Suppressor macrophage treated with lipopolysaccharide for 1 hour (primary cell): ENCODE results near the gene CRBN.

Source experiments
- DNase-seq, 3 donors: peaks; one replicate each; pipeline ENCODE4 v3.0.0-alpha.2; 2020 to 2022

CRBN gene

DNA sequence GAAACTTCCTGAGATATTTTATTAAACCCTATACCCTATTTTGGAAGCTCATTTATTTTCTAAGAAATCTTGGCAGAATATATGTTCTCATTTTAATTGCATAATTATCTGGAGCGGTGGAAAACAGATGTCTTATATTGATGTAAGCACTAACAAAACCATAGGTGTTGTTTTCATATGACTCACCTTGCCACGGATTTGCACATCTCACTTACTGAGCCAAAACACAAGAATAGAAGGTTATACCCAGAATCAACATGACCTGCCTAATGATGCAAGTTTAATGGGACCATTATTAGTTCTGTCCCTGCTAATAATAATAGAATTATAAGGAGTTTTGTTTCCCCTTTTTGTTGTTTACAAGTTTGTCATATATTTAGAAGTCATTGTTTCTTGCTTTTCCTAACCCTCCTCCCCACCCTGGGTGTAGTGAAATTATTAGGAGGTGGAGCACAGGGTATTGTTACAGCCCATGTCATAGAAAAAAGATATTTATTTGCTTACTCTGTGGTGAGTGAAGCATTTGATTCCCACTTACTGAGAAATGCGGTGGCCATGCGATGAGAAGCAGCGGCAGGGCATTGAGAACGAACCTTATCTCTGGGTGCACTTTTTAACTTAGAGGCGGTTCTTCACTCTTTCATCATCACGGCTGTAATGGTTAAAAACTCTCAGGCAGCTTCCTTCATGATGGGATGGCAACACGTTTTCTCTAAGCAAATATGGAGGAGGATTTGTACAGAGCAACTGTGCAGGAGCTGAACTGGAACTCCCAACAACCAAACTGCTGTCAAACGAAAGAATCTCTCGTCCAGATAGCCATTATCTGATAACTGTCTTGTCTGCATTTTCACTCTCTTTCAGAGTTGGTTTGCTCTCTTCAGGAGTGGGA is 69.8 kb downstream of the CRBN start:
- DNase-seq: no peak

DNA sequence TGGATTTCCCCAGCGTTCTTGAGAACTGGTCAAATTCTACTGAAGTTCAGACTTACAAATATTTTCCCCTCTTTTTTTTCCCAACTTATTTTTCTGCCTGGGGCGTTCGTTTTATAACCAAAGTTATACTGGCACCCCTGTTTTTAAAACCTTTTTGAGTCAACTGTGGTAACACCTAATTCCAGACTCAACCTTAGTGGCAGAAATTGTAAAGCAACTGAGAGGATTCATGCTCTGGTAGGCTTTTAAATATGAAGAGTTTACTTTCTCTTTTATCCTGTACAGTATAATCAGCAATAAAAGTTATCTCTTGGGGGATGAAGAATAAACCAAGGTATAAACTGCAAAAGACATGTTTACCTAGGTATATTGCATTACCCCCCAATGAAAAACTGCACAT is 71.6 kb downstream of the CRBN start:
- no peak for DNase-seq

- no peak for DNase-seq
Measured at GRCh38 chr3:3107181-3107580, 72.3 kb downstream of the CRBN start.

GRCh38 chr3:3105815-3106214 is 73.7 kb downstream of the CRBN start:
- no peak for DNase-seq

GRCh38 chr3:3105246-3105645 is 74.2 kb downstream of the CRBN start:
- DNase-seq: no peak

DNA sequence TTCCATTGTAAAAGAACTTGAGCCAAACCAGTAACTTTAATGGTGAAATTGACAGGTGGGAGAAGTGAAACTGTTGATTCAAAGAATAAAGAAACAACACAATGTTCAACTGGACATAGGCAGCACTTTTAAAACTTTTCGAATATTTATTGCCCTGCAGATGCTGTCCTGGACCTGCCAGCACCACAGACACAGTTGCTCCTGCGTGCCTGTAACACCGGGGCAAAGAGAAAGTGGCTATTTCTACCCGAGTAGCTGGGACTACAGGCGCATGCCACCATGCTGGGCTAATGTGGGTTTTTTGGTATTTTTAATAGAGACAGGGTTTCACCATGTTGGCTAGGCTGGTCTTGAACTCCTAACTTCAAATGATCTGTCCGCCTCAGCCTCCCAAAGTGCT is 76.7 kb downstream of the CRBN start:
- no peak for DNase-seq

- no peak for DNase-seq
Measured at GRCh38 chr3:3101660-3102458, 77.6 kb downstream of the CRBN start.
